Natural killer cell (primary cell): ENCODE data around the gene GLIS2. TPM values are rescaled to one million over a fixed set of nuclear protein-coding genes. Genes with fewer than 3 reads are reported as not detected.

ENCODE experiments used
- ATAC-seq, 3 donors: fragments of 150-1000 bp in 2 of 3; fragments of 200-7000 bp in 1 of 3; cut with Tn5 transposase; 1 replicate in 1 of 3; 2 replicates in 2 of 3; pipeline ENCODE4 v1.10.0; 2021; ENCODE audit warnings: mild to moderate bottlenecking in 2 of 3, moderate library complexity in 2 of 3
- DNase-seq, 2 donors: peaks; one replicate each; pipeline versions ENCODE4 v3.0.0 to v3.0.0-alpha.2; 2013 to 2021; ENCODE audit warnings: mixed read lengths in 1 of 2
- H3K27ac ChIP-seq: one replicate; pipeline ENCODE4 v1.5.1; 2013; ENCODE audit warnings: mild to moderate bottlenecking, low read length
- H3K27me3 ChIP-seq: one replicate; pipeline ENCODE4 v1.6.1; 2013; ENCODE audit warnings: low read length; ENCODE audit not compliant: control insufficient read depth, insufficient read depth
- H3K36me3 ChIP-seq: one replicate; pipeline ENCODE4 v1.6.1; 2013; ENCODE audit warnings: low read length; ENCODE audit not compliant: control insufficient read depth, insufficient read depth
- H3K4me1 ChIP-seq: one replicate; pipeline ENCODE4 v1.6.1; 2013; ENCODE audit warnings: low read length; ENCODE audit not compliant: control insufficient read depth, insufficient read depth
- H3K4me3 ChIP-seq: one replicate; pipeline ENCODE4 v1.5.1; 2013; ENCODE audit warnings: low read length
- H3K9me3 ChIP-seq: one replicate; pipeline ENCODE4 v1.6.1; 2013; ENCODE audit warnings: low read length; ENCODE audit not compliant: control insufficient read depth, insufficient read depth
- H3K27ac Mint-ChIP-seq, 2 donors: one replicate each; pipeline ENCODE4 v1.8.0; 2022; ENCODE audit warnings: mild to moderate bottlenecking in 2 of 2, mixed read lengths in 2 of 2, moderate library complexity in 1 of 2
- H3K27me3 Mint-ChIP-seq, 2 donors: one replicate each; pipeline ENCODE4 v1.8.0; 2022; ENCODE audit warnings: low read depth in 2 of 2, mixed read lengths in 2 of 2
- H3K36me3 Mint-ChIP-seq: one replicate; pipeline ENCODE4 v1.8.0; 2022; ENCODE audit warnings: mixed read lengths
- H3K4me1 Mint-ChIP-seq, 2 donors: one replicate each; pipeline ENCODE4 v1.8.0; 2022; ENCODE audit warnings: mixed read lengths in 2 of 2
- H3K4me3 Mint-ChIP-seq: one replicate; pipeline ENCODE4 v1.8.0; 2022; ENCODE audit warnings: mild to moderate bottlenecking, moderate library complexity, mixed read lengths
- H3K9me3 Mint-ChIP-seq, 2 donors: one replicate each; pipeline ENCODE4 v1.8.0; 2022; ENCODE audit warnings: mixed read lengths in 2 of 2
- CTCF ChIP-seq: fragments of 200-600 bp; IDR thresholded peaks from one replicate; pipeline ENCODE4 v1.8.0; 2022; ENCODE audit warnings: antibody characterized with exemption
- WGBS: methylation state at CpG from one replicate; pipeline ENCODE4 v1.1.7; 2013; ENCODE audit warnings: missing lambda C conversion rate; ENCODE audit not compliant: insufficient coverage; 5-methylcytosine and 5-hydroxymethylcytosine counted together
- intact Hi-C: fragments of 100-400 bp; cut with micrococcal nuclease; formaldehyde crosslinking; loops from one replicate; pipeline ENCODE4 v1.14.2; 2022
- total RNA-seq, 4 donors: library from RNA; stranded (reverse); fragments of 120-200 nt in 1 of 4; gene quantifications; one replicate each; pipeline versions ENCODE4 v1.2.3 to v1.2.4, GENCODE V29; 2013 to 2022

Gene GLIS2
- total RNA-seq, 3 donors from 2014 or later (not counting 1 experiment from before 2014, with no cell fraction given): 0.05 to 0.35 TPM; not detected in 1

GRCh38 chr16:4298761-4299522 is 16.9 kb upstream of the GLIS2 start:
- no peaks in the 10 kb centered on the region for H3K9me3 Mint-ChIP-seq
- DNase-seq (no peak), ATAC-seq (no peak)
- H3K4me1 Mint-ChIP-seq: peaks cover 0 to 4% of the 10 kb centered on the region in 2 donors
- Histone ChIP-seq H3K4me1 (no peaks in the 10 kb centered on the region), H3K27me3 (peaks cover 1% of the 10 kb centered on the region), H3K9me3 (no peaks in the 10 kb centered on the region), H3K27ac (no peak overlapping the region), H3K36me3 (no peaks in the 10 kb centered on the region), H3K4me3 (no peak overlapping the region)
- no peaks in the 10 kb centered on the region for H3K36me3 Mint-ChIP-seq
- WGBS: 55% methylated on average over 15 of the region's 15 CpGs
- no peak overlapping the region for H3K4me3 Mint-ChIP-seq
- no peak for TF ChIP-seq CTCF
- intact Hi-C loops: no loop called here
- no peaks in the 10 kb centered on the region for H3K27me3 Mint-ChIP-seq
- H3K27ac Mint-ChIP-seq: no peak overlapping the region

GRCh38 chr16:4301177-4301576 is 14.7 kb upstream of the GLIS2 start:
- Histone ChIP-seq H3K36me3 (no peaks in the 10 kb centered on the region), H3K27me3 (no peaks in the 10 kb centered on the region), H3K4me1 (peaks cover 6% of the 10 kb centered on the region), H3K9me3 (no peaks in the 10 kb centered on the region), H3K27ac (no peak overlapping the region), H3K4me3 (no peak overlapping the region)
- Mint-ChIP-seq H3K4me1 (peaks cover 3 to 6% of the 10 kb centered on the region in 2 donors), H3K4me3 (no peak overlapping the region), H3K36me3 (no peaks in the 10 kb centered on the region), H3K9me3 (no peaks in the 10 kb centered on the region), H3K27ac (no peak overlapping the region), H3K27me3 (no peaks in the 10 kb centered on the region)
- ATAC-seq: no peak
- TF ChIP-seq CTCF: no peak
- 98% methylated on average over 4 of the region's 4 CpGs for WGBS
- DNase-seq: no peak
- intact Hi-C loops: no loop called here

- no peak for DNase-seq
- no peaks in the 10 kb centered on the region for H3K36me3 Mint-ChIP-seq
These were observed 13.9 kb upstream of the GLIS2 start for GRCh38 chr16:4301968-4302367.

More at GRCh38 chr16:4301968-4302367, 13.9 kb upstream of the GLIS2 start:
- H3K27ac ChIP-seq: no peak overlapping the region
- no peaks in the 10 kb centered on the region for H3K9me3 ChIP-seq
- intact Hi-C loops: no loop called here
- no peak for TF ChIP-seq CTCF
- peaks cover 14% of the 10 kb centered on the region for H3K4me1 ChIP-seq
- no peak overlapping the region for H3K4me3 Mint-ChIP-seq
- no peak overlapping the region for H3K27ac Mint-ChIP-seq
- H3K4me1 Mint-ChIP-seq: peaks cover 8 to 14% of the 10 kb centered on the region in 2 donors
- 98% methylated on average over 6 of the region's 6 CpGs for WGBS
- H3K27me3 ChIP-seq: no peaks in the 10 kb centered on the region
- H3K36me3 ChIP-seq: no peaks in the 10 kb centered on the region
- H3K9me3 Mint-ChIP-seq: no peaks in the 10 kb centered on the region
- no peak for ATAC-seq
- H3K4me3 ChIP-seq: no peak overlapping the region
- no peaks in the 10 kb centered on the region for H3K27me3 Mint-ChIP-seq
